OCI-LY3 (cell line): Measurements from ENCODE around the gene MYLK.

Experiments
- CTCF ChIP-seq: fragments of 200-600, 300-600 bp; sonication (generic); IDR thresholded peaks from 2 replicates; pipeline ENCODE4 v1.5.1; 2014; ENCODE audit warnings: antibody characterized with exemption, low read length, low read depth
- EZH2phosphoT487 ChIP-seq: fragments of 200-600 bp; shearing (Covaris generic); IDR thresholded peaks from 2 replicates; pipeline ENCODE4 v1.6.1; 2018; ENCODE audit warnings: antibody characterized with exemption, mixed run types, low read depth

- TF ChIP-seq CTCF (no peak), EZH2phosphoT487 (no peak)
Measured at GRCh38 chr3:123762805-123763204, 121.3 kb downstream of the MYLK start.
